Suprapubic skin (tissue), 4 donors: ENCODE measurements around the gene VPS52.
A peak's percentile ranks its signal among the peaks of the same experiment; 100 is the strongest.

Experiments used
- POLR2A ChIP-seq, 2 donors: fragments of 450-650 bp; IDR thresholded peaks; one replicate each; pipeline ENCODE4 v1.6.1; 2017; ENCODE audit warnings: antibody characterized with exemption in 2 of 2, mild to moderate bottlenecking in 2 of 2, moderate library complexity in 2 of 2
- POLR2AphosphoS5 ChIP-seq, 3 donors: sonication (generic); formaldehyde crosslinking; IDR thresholded peaks; one replicate each; pipeline ENCODE4 v1.6.1; 2017; ENCODE audit warnings: antibody characterized with exemption in 3 of 3
- TF ChIP-seq, protein P1 (sequence below), 2 donors: fragments of 200-600 bp in 1 of 2; fragments of 450-650 bp in 1 of 2; sonication (generic) in 1 of 2; IDR thresholded peaks; one replicate each; pipeline ENCODE4 v1.5.1; 2016 to 2019; ENCODE audit warnings: antibody characterized with exemption in 2 of 2, mild to moderate bottlenecking in 1 of 2, moderate library complexity in 1 of 2

DNA sequence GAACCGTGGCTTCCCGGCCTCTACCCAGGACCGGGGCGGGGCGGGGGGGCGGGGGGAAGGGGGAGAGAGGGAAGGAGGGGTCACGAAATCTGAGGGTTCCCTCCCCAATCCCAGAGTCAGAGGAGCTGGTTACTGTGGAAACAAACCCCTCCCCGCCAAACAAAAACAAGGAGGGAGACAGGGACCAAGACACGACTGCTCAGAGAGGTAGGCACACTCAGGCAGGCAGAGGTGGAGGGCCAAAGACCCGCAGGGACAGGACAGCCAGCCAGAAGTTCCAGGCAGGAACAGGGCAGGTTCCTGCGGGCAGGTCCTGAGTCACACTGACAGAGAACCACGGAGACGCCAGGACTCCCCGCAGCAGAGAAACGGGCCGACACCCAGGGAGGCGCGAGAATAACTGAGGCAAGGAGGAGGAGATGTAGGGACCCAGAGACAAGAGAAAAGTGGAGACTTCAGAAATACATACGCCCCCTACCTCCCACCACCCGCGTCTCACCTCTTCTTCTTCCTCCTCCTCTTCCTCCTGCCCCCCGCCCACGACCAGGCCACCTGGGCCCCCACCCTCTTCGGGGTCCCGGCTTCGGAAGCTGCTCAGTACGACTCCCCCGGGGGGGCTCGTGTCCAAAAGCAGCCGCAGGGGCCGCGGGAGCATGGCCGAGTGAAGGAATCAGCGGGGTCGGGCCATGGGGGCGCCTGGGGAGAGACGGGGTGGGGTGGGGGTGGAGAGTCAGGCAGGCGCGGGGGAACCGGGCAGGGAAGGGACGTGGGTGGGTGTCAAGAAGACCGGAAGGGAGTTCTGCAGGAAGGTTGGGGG, 26.5 kb upstream of the VPS52 start:
- TF ChIP-seq, protein P1, sequence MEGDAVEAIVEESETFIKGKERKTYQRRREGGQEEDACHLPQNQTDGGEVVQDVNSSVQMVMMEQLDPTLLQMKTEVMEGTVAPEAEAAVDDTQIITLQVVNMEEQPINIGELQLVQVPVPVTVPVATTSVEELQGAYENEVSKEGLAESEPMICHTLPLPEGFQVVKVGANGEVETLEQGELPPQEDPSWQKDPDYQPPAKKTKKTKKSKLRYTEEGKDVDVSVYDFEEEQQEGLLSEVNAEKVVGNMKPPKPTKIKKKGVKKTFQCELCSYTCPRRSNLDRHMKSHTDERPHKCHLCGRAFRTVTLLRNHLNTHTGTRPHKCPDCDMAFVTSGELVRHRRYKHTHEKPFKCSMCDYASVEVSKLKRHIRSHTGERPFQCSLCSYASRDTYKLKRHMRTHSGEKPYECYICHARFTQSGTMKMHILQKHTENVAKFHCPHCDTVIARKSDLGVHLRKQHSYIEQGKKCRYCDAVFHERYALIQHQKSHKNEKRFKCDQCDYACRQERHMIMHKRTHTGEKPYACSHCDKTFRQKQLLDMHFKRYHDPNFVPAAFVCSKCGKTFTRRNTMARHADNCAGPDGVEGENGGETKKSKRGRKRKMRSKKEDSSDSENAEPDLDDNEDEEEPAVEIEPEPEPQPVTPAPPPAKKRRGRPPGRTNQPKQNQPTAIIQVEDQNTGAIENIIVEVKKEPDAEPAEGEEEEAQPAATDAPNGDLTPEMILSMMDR (IDR thresholded peaks at IDR 0.05) = no peak
- TF ChIP-seq POLR2A (IDR thresholded peaks at IDR 0.05) (peak; percentile 16 to 63), POLR2AphosphoS5 (IDR thresholded peaks at IDR 0.05) (peak in 2 of 3 donors; percentile 48 to 76)
